ENCODE measurements around the gene CLGN. TPM values are rescaled to one million over a fixed set of nuclear protein-coding genes. Genes with fewer than 3 reads are reported as not detected.
"Not testable (repeated sequence)": the region's sequence is repeated elsewhere in the genome, so short reads cannot be mapped to it uniquely, and the experiment has no call there.

CLGN gene
- total RNA-seq, 1 experiment from 2014 or later: 2.9 TPM

DNA sequence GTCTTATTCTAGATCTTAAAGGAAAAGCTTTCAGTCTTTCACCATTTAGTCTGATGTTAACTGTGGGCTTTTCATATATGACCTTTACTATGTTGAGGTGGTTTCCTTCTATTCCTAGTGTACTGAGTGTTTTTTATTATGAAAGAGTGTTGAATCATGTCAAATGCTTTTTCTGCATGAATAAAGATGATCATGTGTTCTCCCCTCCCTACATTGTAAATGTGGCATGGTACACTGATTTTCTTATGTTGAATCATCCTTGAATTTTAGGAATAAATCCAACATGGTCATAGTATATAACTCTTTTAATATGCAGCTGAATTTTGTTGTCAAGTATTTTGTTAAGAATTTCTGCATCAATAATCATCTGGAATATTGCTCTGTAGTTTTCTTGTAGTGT, 4.3 kb downstream of the CLGN start:
- Histone ChIP-seq H2BK120ac (ENCODE audit: low read depth, low read length, poor library complexity, severe bottlenecking) (no peak overlapping the region), H3K4ac (ENCODE audit: low read depth, low read length) (no peak overlapping the region), H3K79me1 (ENCODE audit: insufficient read depth, low read depth, low read length, poor library complexity, severe bottlenecking) (no peaks in the 10 kb centered on the region), H2AFZ (ENCODE audit: low read length) (no peak overlapping the region), H3K9ac (ENCODE audit: extremely low read depth, insufficient read length, low read length) (no peak overlapping the region), H2BK15ac (ENCODE audit: low read depth, low read length) (no peak overlapping the region), H4K91ac (ENCODE audit: insufficient read length, low read depth, low read length) (no peak overlapping the region), H2AK5ac (ENCODE audit: insufficient read length, low read length) (no peak overlapping the region), H2BK12ac (ENCODE audit: insufficient read length, low read depth, low read length) (no peak overlapping the region), H3K4me1 (ENCODE audit: insufficient read depth, low read length) (no peaks in the 10 kb centered on the region), H4K20me1 (ENCODE audit: control insufficient read depth, insufficient read depth, insufficient read length) (no peaks in the 10 kb centered on the region), H4K8ac (replicated peaks; ENCODE audit: insufficient read length, low read depth, low read length) (no peak overlapping the region), H3T11ph (ENCODE audit: low read length) (no peak overlapping the region), H3K56ac (ENCODE audit: insufficient read length, low read depth, low read length) (no peak overlapping the region), H3K4me2 (ENCODE audit: insufficient read depth, insufficient read length, low read length) (no peak overlapping the region), H2BK5ac (ENCODE audit: insufficient read length, low read length) (no peak overlapping the region), H3K18ac (ENCODE audit: insufficient read length, low read depth, low read length) (no peak overlapping the region), H3K27me3 (ENCODE audit: insufficient read depth, low read length) (no peaks in the 10 kb centered on the region), H3K23ac (ENCODE audit: insufficient read length, low read depth, low read length) (no peak overlapping the region), H3K14ac (ENCODE audit: insufficient read depth, low read length) (no peak overlapping the region), H3K9me3 (ENCODE audit: control insufficient read depth, low read depth, low read length) (no peaks in the 10 kb centered on the region), H2BK20ac (ENCODE audit: low read depth, low read length, poor library complexity, severe bottlenecking) (no peak overlapping the region), H3K79me2 (ENCODE audit: insufficient read depth, low read length) (no peaks in the 10 kb centered on the region), H3K27ac (ENCODE audit: insufficient read length, low read depth, low read length) (no peak overlapping the region), H3K23me2 (ENCODE audit: insufficient read length, low read depth, low read length, poor library complexity, severe bottlenecking) (peaks cover 7% of the 10 kb centered on the region), H4K5ac (ENCODE audit: insufficient read length, low read depth, low read length) (no peak overlapping the region)
- TF ChIP-seq, protein P1, sequence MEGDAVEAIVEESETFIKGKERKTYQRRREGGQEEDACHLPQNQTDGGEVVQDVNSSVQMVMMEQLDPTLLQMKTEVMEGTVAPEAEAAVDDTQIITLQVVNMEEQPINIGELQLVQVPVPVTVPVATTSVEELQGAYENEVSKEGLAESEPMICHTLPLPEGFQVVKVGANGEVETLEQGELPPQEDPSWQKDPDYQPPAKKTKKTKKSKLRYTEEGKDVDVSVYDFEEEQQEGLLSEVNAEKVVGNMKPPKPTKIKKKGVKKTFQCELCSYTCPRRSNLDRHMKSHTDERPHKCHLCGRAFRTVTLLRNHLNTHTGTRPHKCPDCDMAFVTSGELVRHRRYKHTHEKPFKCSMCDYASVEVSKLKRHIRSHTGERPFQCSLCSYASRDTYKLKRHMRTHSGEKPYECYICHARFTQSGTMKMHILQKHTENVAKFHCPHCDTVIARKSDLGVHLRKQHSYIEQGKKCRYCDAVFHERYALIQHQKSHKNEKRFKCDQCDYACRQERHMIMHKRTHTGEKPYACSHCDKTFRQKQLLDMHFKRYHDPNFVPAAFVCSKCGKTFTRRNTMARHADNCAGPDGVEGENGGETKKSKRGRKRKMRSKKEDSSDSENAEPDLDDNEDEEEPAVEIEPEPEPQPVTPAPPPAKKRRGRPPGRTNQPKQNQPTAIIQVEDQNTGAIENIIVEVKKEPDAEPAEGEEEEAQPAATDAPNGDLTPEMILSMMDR (conservative IDR thresholded peaks at IDR 0.05): no peak
- no peaks in the 10 kb centered on the region for H3K36me3 Mint-ChIP-seq (ENCODE audit: insufficient read depth in 1 of 3, low read depth in 3 of 3)
- H3K9me3 Mint-ChIP-seq: no peaks in the 10 kb centered on the region
- H3K27me3 Mint-ChIP-seq (ENCODE audit: low read depth): peaks cover 20% of the 10 kb centered on the region
- H3K4me3 Mint-ChIP-seq: no peak overlapping the region
- DNase-seq: no peak
- no peak overlapping the region for H3K27ac Mint-ChIP-seq
- peaks cover 10% of the 10 kb centered on the region in 2 experiments for H3K4me1 Mint-ChIP-seq

DNA sequence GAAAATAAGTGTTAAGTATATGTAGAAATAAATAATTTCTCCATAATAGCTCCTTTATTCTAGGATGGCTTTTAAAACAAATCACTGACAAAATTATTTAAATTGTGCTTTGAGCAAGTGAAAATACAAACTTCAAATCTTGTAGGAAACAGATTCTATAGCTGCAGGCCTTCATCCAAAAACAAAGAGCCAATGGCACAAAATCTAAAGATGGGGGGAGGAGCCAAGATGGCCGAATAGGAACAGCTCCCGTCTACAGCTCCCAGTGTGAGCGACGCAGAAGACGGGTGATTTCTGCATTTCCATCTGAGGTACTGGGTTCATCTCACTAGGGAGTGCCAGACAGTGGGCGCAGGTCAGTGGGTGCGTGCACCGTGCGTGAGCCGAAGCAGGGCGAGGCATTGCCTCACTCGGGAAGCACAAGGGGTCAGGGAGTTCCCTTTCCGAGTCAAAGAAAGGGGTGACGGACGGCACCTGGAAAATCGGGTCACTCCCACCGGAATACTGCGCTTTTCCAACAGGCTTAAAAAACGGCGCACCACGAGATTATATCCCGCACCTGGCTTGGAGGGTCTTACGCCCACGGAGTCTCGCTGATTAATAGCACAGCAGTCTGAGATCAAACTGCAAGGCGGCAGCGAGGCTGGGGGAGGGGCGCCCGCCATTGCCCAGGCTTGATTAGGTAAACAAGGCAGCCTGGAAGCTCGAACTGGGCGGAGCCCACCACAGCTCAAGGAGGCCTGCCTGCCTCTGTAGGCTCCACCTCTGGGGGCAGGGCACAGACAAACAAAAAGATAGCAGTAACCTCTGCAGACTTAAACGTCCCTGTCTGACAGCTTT, 14.1 kb downstream of the CLGN start:
- H3K4ac ChIP-seq (ENCODE audit: low read depth, low read length); H2BK20ac ChIP-seq (ENCODE audit: low read depth, low read length, poor library complexity, severe bottlenecking); H3K23me2 ChIP-seq (ENCODE audit: insufficient read length, low read depth, low read length, poor library complexity, severe bottlenecking); H3K27me3 ChIP-seq (ENCODE audit: insufficient read depth, low read length); H4K5ac ChIP-seq (ENCODE audit: insufficient read length, low read depth, low read length); H2BK15ac ChIP-seq (ENCODE audit: low read depth, low read length); H3K56ac ChIP-seq (ENCODE audit: insufficient read length, low read depth, low read length); H3K9me3 ChIP-seq (ENCODE audit: control insufficient read depth, low read depth, low read length); H3K18ac ChIP-seq (ENCODE audit: insufficient read length, low read depth, low read length); H3K14ac ChIP-seq (ENCODE audit: insufficient read depth, low read length); H3K27me3 Mint-ChIP-seq (ENCODE audit: low read depth); H4K20me1 ChIP-seq (ENCODE audit: control insufficient read depth, insufficient read depth, insufficient read length); H3K79me2 ChIP-seq (ENCODE audit: insufficient read depth, low read length); H3T11ph ChIP-seq (ENCODE audit: low read length); H3K4me1 ChIP-seq (ENCODE audit: insufficient read depth, low read length); H2BK5ac ChIP-seq (ENCODE audit: insufficient read length, low read length); H2BK120ac ChIP-seq (ENCODE audit: low read depth, low read length, poor library complexity, severe bottlenecking); H4K91ac ChIP-seq (ENCODE audit: insufficient read length, low read depth, low read length); H4K8ac ChIP-seq (replicated peaks; ENCODE audit: insufficient read length, low read depth, low read length); H2AK5ac ChIP-seq (ENCODE audit: insufficient read length, low read length); H3K23ac ChIP-seq (ENCODE audit: insufficient read length, low read depth, low read length); H2AFZ ChIP-seq (ENCODE audit: low read length); H3K9ac ChIP-seq (ENCODE audit: extremely low read depth, insufficient read length, low read length); H3K79me1 ChIP-seq (ENCODE audit: insufficient read depth, low read depth, low read length, poor library complexity, severe bottlenecking); H2BK12ac ChIP-seq (ENCODE audit: insufficient read length, low read depth, low read length); H3K4me2 ChIP-seq (ENCODE audit: insufficient read depth, insufficient read length, low read length); H3K27ac ChIP-seq (ENCODE audit: insufficient read length, low read depth, low read length); H3K36me3 Mint-ChIP-seq (ENCODE audit: insufficient read depth in 1 of 3, low read depth in 3 of 3); H3K9me3 Mint-ChIP-seq: not testable (repeated sequence)
- peak overlapping the region in 1 of 2 experiments; percentile 55; a peak in 1 of 5 replicates for H3K4me3 Mint-ChIP-seq
- WGBS (ENCODE audit: extremely low coverage, insufficient read length, low lambda C conversion rate): no CpG with 5 or more reads among the region's 32 CpGs
- peak; percentile 36 for DNase-seq
- peak overlapping the region in 1 of 3 experiments; percentile 96; a peak in 3 of 7 replicates for H3K27ac Mint-ChIP-seq
- H3K4me1 Mint-ChIP-seq: peaks cover 11 to 14% of the 10 kb centered on the region in 2 experiments

Data from H9 (cell line).